HCT116 (cell line): ENCODE data around the gene SERPINB8. TPM values are rescaled to one million over a fixed set of nuclear protein-coding genes. Genes with fewer than 3 reads are reported as not detected.

Experiments
- ATAC-seq: fragments of 200-7000 bp; cut with Tn5 transposase; 2 replicates; pipeline ENCODE4 v1.9.1; 2020; ENCODE audit warnings: mild to moderate bottlenecking, moderate library complexity
- BruUV-seq: library from RNA; stranded (reverse); fragments of 400-500 nt; replicated peaks from 2 replicates; lab custom pipeline; 2021; lab: Mats Ljungman, UMichigan
- CTCF ChIA-PET: fragments of 300-600 bp; sonication (Branson Sonifier 250); formaldehyde crosslinking; loops from one replicate; lab custom pipeline; 2021; ENCODE audit warnings: antibody characterized with exemption; lab: Charles Lee
- POLR2A ChIA-PET: fragments of 300-600, 350-600 bp; sonication (Branson Sonifier 250); formaldehyde crosslinking; loops from one replicate; lab custom pipeline; 2021; ENCODE audit warnings: antibody characterized with exemption; lab: Charles Lee
- RAD21 ChIA-PET, 2 experiments: fragments of 300-600 bp; sonication (Branson Sonifier 250); formaldehyde crosslinking; loops; one replicate each; lab custom pipeline; 2023; ENCODE audit warnings: low total read pairs in 2 of 2; ENCODE audit not compliant: uncharacterized antibody in 2 of 2, unreplicated experiment in 2 of 2, low non-redundant PET in 1 of 2; lab: Charles Lee
- DNase-seq: peaks from one replicate; pipeline ENCODE4 v3.0.0-alpha.2; 2010; ENCODE audit warnings: low read depth, low spot score
- H2AFZ ChIP-seq: fragments of 200-600 bp; shearing (Covaris generic), sonication (generic); 2 replicates; pipeline ENCODE4 v1.6.1; 2017; ENCODE audit warnings: low read depth, mixed run types, mixed read lengths, antibody characterized with exemption, low read length; ENCODE audit not compliant: poor library complexity, severe bottlenecking
- H3K27ac ChIP-seq: 2 replicates; pipeline ENCODE4 v1.5.1; 2012; ENCODE audit warnings: low read depth, low read length
- H3K27me3 ChIP-seq: fragments of 200-600 bp; sonication (generic); 2 replicates; pipeline ENCODE4 v1.6.1; 2016; ENCODE audit warnings: mixed run types, low read length, mixed read lengths; ENCODE audit not compliant: insufficient read depth
- H3K36me3 ChIP-seq, 2 experiments: fragments of 200-500 bp in 1 of 2; fragments of 200-600 bp in 1 of 2; sonication (Bioruptor generic) in 1 of 2; sonication (generic) in 1 of 2; 2 replicates each; pipeline versions ENCODE4 v1.5.1 to v1.6.1; 2014 to 2016; ENCODE audit warnings: low read length in 2 of 2, inconsistent platforms in 1 of 2, mixed read lengths in 1 of 2, mixed run types in 1 of 2; ENCODE audit not compliant: insufficient read depth in 2 of 2, control insufficient read depth in 1 of 2
- H3K4me1 ChIP-seq, 2 experiments: fragments of 200-600 bp in 1 of 2; sonication (generic) in 1 of 2; 2 replicates each; pipeline versions ENCODE4 v1.5.1 to v1.6.1; 2012 to 2017; ENCODE audit warnings: low read length in 2 of 2, inconsistent platforms in 1 of 2, mild to moderate bottlenecking in 1 of 2, mixed read lengths in 1 of 2, mixed run types in 1 of 2, moderate library complexity in 1 of 2; ENCODE audit not compliant: insufficient read depth in 2 of 2, control insufficient read depth in 1 of 2
- H3K4me2 ChIP-seq: fragments of 200-600 bp; sonication (generic); 2 replicates; pipeline ENCODE4 v1.6.1; 2017; ENCODE audit warnings: mixed run types, low read length, mixed read lengths
- H3K4me3 ChIP-seq, 2 experiments: fragments of 200-600 bp in 1 of 2; sonication (generic) in 1 of 2; replicated peaks in 1 of 2; 2 replicates each; pipeline ENCODE4 v1.5.1; 2011 to 2016; ENCODE audit warnings: low read length in 2 of 2, control low read depth in 1 of 2, low read depth in 1 of 2, mild to moderate bottlenecking in 1 of 2, mixed read lengths in 1 of 2, mixed run types in 1 of 2
- H3K79me2 ChIP-seq: fragments of 200-600 bp; sonication (generic); 2 replicates; pipeline ENCODE4 v1.6.1; 2017; ENCODE audit warnings: mild to moderate bottlenecking, mixed run types, low read length, moderate library complexity, mixed read lengths; ENCODE audit not compliant: insufficient read depth
- H3K9ac ChIP-seq: fragments of 200-600 bp; sonication (generic); 2 replicates; pipeline ENCODE4 v1.6.1; 2016; ENCODE audit warnings: low read length, mixed read lengths
- H3K9me2 ChIP-seq: fragments of 200-600 bp; sonication (generic), shearing (Covaris generic); 2 replicates; pipeline ENCODE4 v1.6.1; 2017; ENCODE audit warnings: mixed run types, mild to moderate bottlenecking, moderate library complexity; ENCODE audit not compliant: insufficient read depth
- H3K9me3 ChIP-seq, 2 experiments: fragments of 200-500 bp in 1 of 2; fragments of 200-600 bp in 1 of 2; sonication (Bioruptor generic) in 1 of 2; sonication (generic) in 1 of 2; 2 replicates each; pipeline ENCODE4 v1.6.1; 2014 to 2017; ENCODE audit warnings: low read length in 2 of 2, mixed read lengths in 2 of 2, inconsistent platforms in 1 of 2, low read depth in 1 of 2, mild to moderate bottlenecking in 1 of 2, mixed run types in 1 of 2, moderate library complexity in 1 of 2; ENCODE audit not compliant: control insufficient read depth in 1 of 2, insufficient read depth in 1 of 2
- H4K20me1 ChIP-seq: fragments of 200-600 bp; sonication (generic), shearing (Covaris generic); 2 replicates; pipeline ENCODE4 v1.6.1; 2017; ENCODE audit warnings: mixed run types, mild to moderate bottlenecking, moderate library complexity; ENCODE audit not compliant: insufficient read depth
- ATF3 ChIP-seq: IDR thresholded peaks from 2 replicates; pipeline ENCODE4 v1.6.1; 2012
- CEBPB ChIP-seq: IDR thresholded peaks from 2 replicates; pipeline ENCODE4 v1.6.1; 2012; ENCODE audit warnings: low read depth
- EGR1 ChIP-seq: IDR thresholded peaks from 2 replicates; pipeline ENCODE4 v1.6.1; 2012; ENCODE audit warnings: low read depth
- ELF1 ChIP-seq: IDR thresholded peaks from 2 replicates; pipeline ENCODE4 v1.6.1; 2012; ENCODE audit warnings: low read depth, borderline replicate concordance
- FOSL1 ChIP-seq: IDR thresholded peaks from 2 replicates; pipeline ENCODE4 v1.6.1; 2012; ENCODE audit warnings: low read depth
- JUND ChIP-seq: IDR thresholded peaks from 2 replicates; pipeline ENCODE4 v1.6.1; 2012
- MAX ChIP-seq: IDR thresholded peaks from 2 replicates; pipeline ENCODE4 v1.6.1; 2012
- POLR2A ChIP-seq: IDR thresholded peaks from 2 replicates; pipeline ENCODE4 v1.7.0; 2011; ENCODE audit warnings: borderline replicate concordance; ENCODE audit not compliant: insufficient read depth, insufficient read length; ENCODE audit errors: extremely low read depth
- POLR2AphosphoS5 ChIP-seq: IDR thresholded peaks from 2 replicates; pipeline ENCODE4 v1.6.1; 2011; ENCODE audit warnings: mild to moderate bottlenecking, low read depth, low read length, moderate library complexity
- REST ChIP-seq: IDR thresholded peaks from 2 replicates; pipeline ENCODE4 v1.6.1; 2012; ENCODE audit warnings: low read depth
- SRF ChIP-seq: IDR thresholded peaks from 2 replicates; pipeline ENCODE4 v1.6.1; 2012; ENCODE audit warnings: low read depth
- TCF7L2 ChIP-seq: IDR thresholded peaks from 2 replicates; pipeline ENCODE4 v1.7.0; 2011; ENCODE audit warnings: borderline replicate concordance, inconsistent platforms; ENCODE audit not compliant: insufficient read depth, insufficient read length; ENCODE audit errors: extremely low read depth
- YY1 ChIP-seq: IDR thresholded peaks from 2 replicates; pipeline ENCODE4 v1.6.1; 2011; ENCODE audit warnings: low read length, low read depth, moderate library complexity, mild to moderate bottlenecking; ENCODE audit not compliant: insufficient replicate concordance; ENCODE audit errors: extremely low read depth
- ZFX ChIP-seq: fragments of 450-650 bp; IDR thresholded peaks from 2 replicates; pipeline ENCODE4 v1.6.1; 2017
- ZNF274 ChIP-seq: fragments of 200-500 bp; sonication (Bioruptor generic); IDR thresholded peaks from 2 replicates; pipeline ENCODE4 v1.6.1; 2014; ENCODE audit warnings: mild to moderate bottlenecking, low read depth, low read length, inconsistent platforms
- intact Hi-C: fragments of 100-400 bp; cut with micrococcal nuclease; formaldehyde crosslinking; loops from 2 replicates; pipeline ENCODE4 v1.10.0; 2022
- total RNA-seq: library from RNA; stranded (reverse); gene quantifications from one replicate; pipeline ENCODE4 v1.2.1, GENCODE V29; 2021; ENCODE audit not compliant: unreplicated experiment

SERPINB8 gene
- total RNA-seq, 1 experiment from 2014 or later = 5.9 TPM

- Histone ChIP-seq H3K9ac (no peak overlapping the region), H3K36me3 (no peaks in the 10 kb centered on the region), H3K4me2 (no peak overlapping the region), H4K20me1 (no peaks in the 10 kb centered on the region), H3K4me3 (no peak overlapping the region), H2AFZ (no peak overlapping the region), H3K27ac (no peak overlapping the region), H3K79me2 (no peaks in the 10 kb centered on the region), H3K9me3 (no peaks in the 10 kb centered on the region), H3K9me2 (no peaks in the 10 kb centered on the region)
- ATAC-seq = no peak
- no peak for DNase-seq
- no TSS peak for BruUV-seq
- CTCF ChIA-PET = interaction anchor here (2.3 kb wide), 1 partner anchor 12 kb away, joined by 10 read pairs; no protein-coding TSS in a partner anchor
- intact Hi-C loops = no loop called here
- TF ChIP-seq ZFX (no peak), FOSL1 (no peak), CEBPB (no peak), POLR2AphosphoS5 (no peak), MAX (no peak), ATF3 (no peak), ELF1 (no peak), TCF7L2 (no peak), SRF (no peak)
- TF ChIP-seq, all 23 proteins: peak for 0
- Histone ChIP-seq H3K27me3 (no peaks in the 10 kb centered on the region), H3K4me1 (peaks cover 6 to 15% of the 10 kb centered on the region in 2 experiments; a peak in 3 of 4 replicates)
- ChIA-PET POLR2A (no interaction called here), RAD21 (no interaction called here)
Observed at GRCh38 chr18:63975628-63976027, 5.7 kb downstream of the SERPINB8 start.

- CTCF ChIA-PET = no interaction called here
- Histone ChIP-seq H2AFZ (no peak overlapping the region), H3K27ac (no peak overlapping the region), H3K36me3 (no peaks in the 10 kb centered on the region), H3K4me1 (peaks cover 0 to 6% of the 10 kb centered on the region in 2 experiments; a peak in 3 of 4 replicates), H3K4me2 (no peak overlapping the region), H3K79me2 (no peaks in the 10 kb centered on the region), H3K9ac (no peak overlapping the region), H3K9me2 (no peaks in the 10 kb centered on the region), H3K4me3 (no peak overlapping the region), H3K27me3 (no peaks in the 10 kb centered on the region), H4K20me1 (no peaks in the 10 kb centered on the region), H3K9me3 (no peaks in the 10 kb centered on the region)
- intact Hi-C loops = no loop called here
- POLR2A ChIA-PET = no interaction called here
- BruUV-seq = no TSS peak
- RAD21 ChIA-PET = no interaction called here
- ATAC-seq = no peak
- no peak for DNase-seq
- TF ChIP-seq POLR2AphosphoS5 = no peak
- TF ChIP-seq POLR2A = no peak
- no peak for TF ChIP-seq ATF3
- no peak for TF ChIP-seq ELF1
- no peak for TF ChIP-seq JUND
- TF ChIP-seq FOSL1 = no peak
- no peak for TF ChIP-seq MAX
- no peak for TF ChIP-seq ZNF274
- TF ChIP-seq ZFX = no peak
- TF ChIP-seq CEBPB = no peak
- no peak for TF ChIP-seq EGR1
- TF ChIP-seq SRF = no peak
- no peak for TF ChIP-seq YY1
- no peak for TF ChIP-seq REST
Observed at GRCh38 chr18:63977040-63977439, 7.2 kb downstream of the SERPINB8 start.
